HEK293 (cell line): Measurements from ENCODE around the gene ATP6V1B1.

Experiments
- CTCF ChIA-PET: fragments of 350-600 bp; formaldehyde crosslinking; extraction: SDS; loops from one replicate; lab custom pipeline; 2021; ENCODE audit warnings: antibody characterized with exemption; lab: Yijun Ruan, JAX
- POLR2A ChIA-PET: fragments of 300-600 bp; formaldehyde crosslinking; extraction: SDS; loops from one replicate; lab custom pipeline; 2020; ENCODE audit warnings: antibody characterized with exemption, inconsistent platforms; lab: Yijun Ruan, JAX
- H3K27ac ChIP-seq: fragments of 200-500 bp; sonication (Bioruptor generic); 2 replicates; pipeline ENCODE4 v1.5.1; 2014; ENCODE audit warnings: low read depth, low read length, control low read depth, inconsistent platforms; ENCODE audit errors: extremely low read depth
- H3K36me3 ChIP-seq, 2 experiments: fragments of 200-500 bp in 1 of 2; sonication (Bioruptor generic) in 1 of 2; 1 replicate in 1 of 2; 2 replicates in 1 of 2; pipeline ENCODE4 v1.5.1; 2014 to 2017; ENCODE audit warnings: inconsistent platforms in 2 of 2, low read length in 2 of 2; ENCODE audit not compliant: control insufficient read depth in 2 of 2, insufficient read depth in 1 of 2
- H3K4me1 ChIP-seq: fragments of 200-500 bp; sonication (Bioruptor generic); 2 replicates; pipeline ENCODE4 v1.5.1; 2014; ENCODE audit warnings: mild to moderate bottlenecking, low read length, inconsistent platforms; ENCODE audit not compliant: control insufficient read depth, insufficient read depth
- H3K4me3 ChIP-seq: 2 replicates; pipeline ENCODE4 v1.5.1; 2011; ENCODE audit warnings: low read depth, mild to moderate bottlenecking, control low read depth, low read length, moderate library complexity
- H3K9me3 ChIP-seq: fragments of 200-500 bp; sonication (Bioruptor generic); 2 replicates; pipeline ENCODE4 v1.5.1; 2014; ENCODE audit warnings: low read depth, low read length, inconsistent platforms; ENCODE audit not compliant: control insufficient read depth, insufficient read depth
- ATF2 ChIP-seq: fragments of 450-650 bp; formaldehyde crosslinking; IDR thresholded peaks from 2 replicates; pipeline ENCODE4 v1.5.1; 2016; ENCODE audit warnings: missing biosample characterization, missing genetic modification characterization, low read depth
- BCL11B ChIP-seq: fragments of 450-650 bp; formaldehyde crosslinking; IDR thresholded peaks from 2 replicates; pipeline ENCODE4 v1.5.1; 2016; ENCODE audit warnings: low read depth, missing biosample characterization, missing genetic modification characterization
- GLI2 ChIP-seq: fragments of 450-650 bp; formaldehyde crosslinking; IDR thresholded peaks from 2 replicates; pipeline ENCODE4; 2017; ENCODE audit warnings: missing biosample characterization, missing genetic modification characterization, low read depth, borderline replicate concordance
- HOXC10 ChIP-seq: sonication (generic); formaldehyde crosslinking; IDR thresholded peaks from 2 replicates; pipeline ENCODE4 v1.8.1; 2023; ENCODE audit warnings: mild to moderate bottlenecking, missing genetic modification reagents
- PBX3 ChIP-seq: sonication (generic); formaldehyde crosslinking; IDR thresholded peaks from 2 replicates; pipeline ENCODE4 v1.8.1; 2022; ENCODE audit warnings: mild to moderate bottlenecking, moderate library complexity, missing genetic modification reagents
- ZBTB17 ChIP-seq: fragments of 450-650 bp; formaldehyde crosslinking; IDR thresholded peaks from 2 replicates; pipeline ENCODE4 v1.5.1; 2016; ENCODE audit warnings: missing biosample characterization, missing genetic modification characterization
- ZBTB49 ChIP-seq: fragments of 450-650 bp; formaldehyde crosslinking; IDR thresholded peaks from 2 replicates; pipeline ENCODE4 v1.5.1; 2016; ENCODE audit warnings: missing biosample characterization, missing genetic modification characterization, low read depth
- ZNF157 ChIP-seq: fragments of 450-650 bp; formaldehyde crosslinking; IDR thresholded peaks from 2 replicates; pipeline ENCODE4 v1.5.1; 2016; ENCODE audit warnings: missing biosample characterization, missing genetic modification characterization
- ZNF169 ChIP-seq: fragments of 450-650 bp; formaldehyde crosslinking; IDR thresholded peaks from 2 replicates; pipeline ENCODE4 v1.5.1; 2016; ENCODE audit warnings: missing biosample characterization, missing genetic modification characterization
- ZNF211 ChIP-seq: fragments of 450-650 bp; formaldehyde crosslinking; IDR thresholded peaks from 2 replicates; pipeline ENCODE4 v1.5.1; 2016; ENCODE audit warnings: low read depth, missing biosample characterization, missing genetic modification characterization
- ZNF23 ChIP-seq: fragments of 450-650 bp; formaldehyde crosslinking; IDR thresholded peaks from 2 replicates; pipeline ENCODE4 v1.5.1; 2016; ENCODE audit warnings: missing biosample characterization, missing genetic modification characterization, borderline replicate concordance
- ZNF292 ChIP-seq: fragments of 450-650 bp; formaldehyde crosslinking; IDR thresholded peaks from 2 replicates; pipeline ENCODE4 v1.5.1; 2016; ENCODE audit warnings: low read depth, missing biosample characterization, missing genetic modification characterization, borderline replicate concordance
- ZNF362 ChIP-seq: fragments of 450-650 bp; formaldehyde crosslinking; IDR thresholded peaks from 2 replicates; pipeline ENCODE4 v1.5.1; 2016; ENCODE audit warnings: missing biosample characterization, missing genetic modification characterization
- ZNF548 ChIP-seq: fragments of 450-650 bp; formaldehyde crosslinking; IDR thresholded peaks from 2 replicates; pipeline ENCODE4 v1.5.1; 2016; ENCODE audit warnings: missing biosample characterization, missing genetic modification characterization
- ZNF623 ChIP-seq: fragments of 450-650 bp; formaldehyde crosslinking; IDR thresholded peaks from 2 replicates; pipeline ENCODE4 v1.5.1; 2016; ENCODE audit warnings: missing biosample characterization, missing genetic modification characterization
- ZNF624 ChIP-seq: fragments of 450-650 bp; formaldehyde crosslinking; IDR thresholded peaks from 2 replicates; pipeline ENCODE4 v1.5.1; 2017; ENCODE audit warnings: missing biosample characterization, missing genetic modification characterization
- ZNF768 ChIP-seq: fragments of 450-650 bp; formaldehyde crosslinking; IDR thresholded peaks from 2 replicates; pipeline ENCODE4 v1.5.1; 2018; ENCODE audit warnings: missing biosample characterization, mild to moderate bottlenecking, missing genetic modification characterization
- ZSCAN16 ChIP-seq: fragments of 450-650 bp; formaldehyde crosslinking; IDR thresholded peaks from 2 replicates; pipeline ENCODE4 v1.5.1; 2016; ENCODE audit warnings: missing biosample characterization, missing genetic modification characterization
- ZSCAN30 ChIP-seq: fragments of 450-650 bp; IDR thresholded peaks from 2 replicates; pipeline ENCODE4 v1.5.1; 2018; ENCODE audit warnings: missing biosample characterization, mild to moderate bottlenecking, missing genetic modification characterization, moderate library complexity
- ZXDB ChIP-seq: fragments of 450-650 bp; formaldehyde crosslinking; IDR thresholded peaks from 2 replicates; pipeline ENCODE4 v1.5.1; 2016; ENCODE audit warnings: missing biosample characterization, missing genetic modification characterization

Gene ATP6V1B1

GRCh38 chr2:70984576-70985282 is 49.0 kb downstream of the ATP6V1B1 start:
- Histone ChIP-seq H3K9me3 (no peaks in the 10 kb centered on the region), H3K4me3 (no peak overlapping the region), H3K27ac (no peak overlapping the region), H3K4me1 (no peaks in the 10 kb centered on the region), H3K36me3 (peaks cover 0 to 75% of the 10 kb centered on the region in 2 experiments; a peak in 2 of 3 replicates)
- POLR2A ChIA-PET: no interaction called here
- CTCF ChIA-PET: interaction anchor here (0.6 to 1.9 kb wide), 7 partner anchors 17 to 1797 kb away, joined by 3 to 7 read pairs (median 4); no protein-coding TSS in a partner anchor
- TF ChIP-seq PBX3 (CRISPR knock-in tag): no peak
- TF ChIP-seq ATF2 (tag by site-specific recombination): no peak
- TF ChIP-seq ZSCAN30: no peak

GRCh38 chr2:70985283-70985688 is 49.6 kb downstream of the ATP6V1B1 start:
- Histone ChIP-seq H3K27ac (no peak overlapping the region), H3K36me3 (peaks cover 0 to 80% of the 10 kb centered on the region in 2 experiments; a peak in 2 of 3 replicates), H3K4me1 (no peaks in the 10 kb centered on the region), H3K9me3 (no peaks in the 10 kb centered on the region), H3K4me3 (no peak overlapping the region)
- TF ChIP-seq ZNF211: no peak
- POLR2A ChIA-PET: no interaction called here
- CTCF ChIA-PET: interaction anchor here (0.6 to 1.9 kb wide), 3 partner anchors 11 to 484 kb away, joined by 3 to 7 read pairs (median 5); no protein-coding TSS in a partner anchor

- CTCF ChIA-PET: interaction anchor here (0.6 to 1.9 kb wide), 2 partner anchors 11 to 16 kb away, joined by 5 to 7 read pairs; no protein-coding TSS in a partner anchor
- no peak overlapping the region for H3K27ac ChIP-seq
- POLR2A ChIA-PET: no interaction called here
- H3K4me3 ChIP-seq: no peak overlapping the region
- no peaks in the 10 kb centered on the region for H3K9me3 ChIP-seq
- peaks cover 0 to 87% of the 10 kb centered on the region in 2 experiments; a peak in 1 of 3 replicates for H3K36me3 ChIP-seq
- TF ChIP-seq ZBTB17 (tag by site-specific recombination) (no peak), ZNF362 (tag by site-specific recombination) (no peak), ZNF624 (tag by site-specific recombination) (no peak), BCL11B (tag by site-specific recombination) (no peak), ZNF157 (tag by site-specific recombination) (no peak), ZNF623 (tag by site-specific recombination) (no peak), ZNF548 (tag by site-specific recombination) (no peak), ZXDB (tag by site-specific recombination) (no peak), ZBTB49 (tag by site-specific recombination) (no peak), ZNF23 (tag by site-specific recombination) (no peak), GLI2 (no peak), ATF2 (tag by site-specific recombination) (no peak), ZSCAN16 (tag by site-specific recombination) (no peak), HOXC10 (CRISPR knock-in tag) (no peak), ZNF169 (tag by site-specific recombination) (no peak), ZNF768 (tag by site-specific recombination) (no peak), ZNF292 (tag by site-specific recombination) (no peak)
- TF ChIP-seq, all 188 proteins: peak for 0
- H3K4me1 ChIP-seq: no peaks in the 10 kb centered on the region
Observed at GRCh38 chr2:70985956-70986355, 50.3 kb downstream of the ATP6V1B1 start.
